ENCODE results near the gene ZNF385B.

ZNF385B gene

DNA sequence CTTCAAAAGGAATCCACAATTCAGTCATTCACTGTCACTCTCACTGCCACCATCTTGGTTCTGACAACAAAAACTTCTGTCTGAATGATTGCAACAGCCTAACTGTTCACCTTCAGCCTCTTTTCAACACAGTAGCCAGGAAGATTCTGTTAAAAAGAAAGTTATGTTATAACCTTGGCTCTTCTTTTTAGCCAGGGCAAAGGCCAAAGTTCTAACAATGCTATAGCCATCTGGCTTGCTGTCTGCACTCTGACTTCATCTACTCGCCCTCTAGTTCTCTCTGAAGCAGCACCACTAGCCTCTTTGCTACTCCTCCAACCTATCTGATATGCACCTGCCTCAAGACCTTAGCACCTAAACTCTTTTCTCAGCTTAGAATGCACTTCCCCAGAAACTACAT is 158.5 kb downstream of the ZNF385B start:
- no peak overlapping the region for H3K4me3 ChIP-seq (ENCODE audit: low read length)
- no peaks in the 10 kb centered on the region for H3K9me3 ChIP-seq (ENCODE audit: low read length)
- H3K36me3 ChIP-seq (ENCODE audit: insufficient read depth, low read length) = no peaks in the 10 kb centered on the region
- no peaks in the 10 kb centered on the region for H3K27me3 ChIP-seq (ENCODE audit: insufficient read depth, low read length)
- H3K4me1 ChIP-seq (ENCODE audit: insufficient read depth, low read length) = peaks cover 8% of the 10 kb centered on the region
- peak overlapping the region; percentile 28 for H2AFZ ChIP-seq (ENCODE audit: low read depth, low read length)

DNA sequence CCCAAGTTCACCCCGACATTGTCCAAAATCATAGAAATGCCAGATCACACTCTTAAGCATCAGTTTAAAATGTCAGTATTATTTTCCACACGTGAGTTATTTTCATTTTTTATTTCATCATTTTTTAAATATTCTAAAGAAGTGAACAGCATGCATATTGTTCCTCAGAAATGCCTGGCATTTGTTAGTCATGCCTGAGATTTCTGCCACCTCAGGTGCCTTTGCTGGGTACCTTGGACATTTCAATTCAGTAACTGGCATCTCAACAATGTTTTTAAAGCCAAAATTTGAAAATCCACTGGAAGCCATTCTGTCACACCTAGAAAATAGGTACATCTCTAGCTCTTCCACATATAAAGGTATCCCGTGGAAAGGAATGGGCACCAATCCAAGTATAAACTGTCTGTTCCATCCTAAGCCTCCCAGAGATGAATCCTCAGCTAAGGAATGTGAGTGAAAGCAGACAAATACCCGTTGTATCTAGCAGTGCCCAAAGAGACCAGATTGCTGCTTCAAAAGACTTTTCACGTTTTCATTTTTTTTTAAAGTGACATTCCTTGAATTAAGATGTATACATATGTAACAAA is 159.8 kb downstream of the ZNF385B start:
- no peak overlapping the region for H2AFZ ChIP-seq (ENCODE audit: low read depth, low read length)
- H3K36me3 ChIP-seq (ENCODE audit: insufficient read depth, low read length) = no peaks in the 10 kb centered on the region
- H3K9me3 ChIP-seq (ENCODE audit: low read length) = no peaks in the 10 kb centered on the region
- H3K4me3 ChIP-seq (ENCODE audit: low read length) = no peak overlapping the region
- H3K27me3 ChIP-seq (ENCODE audit: insufficient read depth, low read length) = no peaks in the 10 kb centered on the region
- peaks cover 8% of the 10 kb centered on the region for H3K4me1 ChIP-seq (ENCODE audit: insufficient read depth, low read length)

DNA sequence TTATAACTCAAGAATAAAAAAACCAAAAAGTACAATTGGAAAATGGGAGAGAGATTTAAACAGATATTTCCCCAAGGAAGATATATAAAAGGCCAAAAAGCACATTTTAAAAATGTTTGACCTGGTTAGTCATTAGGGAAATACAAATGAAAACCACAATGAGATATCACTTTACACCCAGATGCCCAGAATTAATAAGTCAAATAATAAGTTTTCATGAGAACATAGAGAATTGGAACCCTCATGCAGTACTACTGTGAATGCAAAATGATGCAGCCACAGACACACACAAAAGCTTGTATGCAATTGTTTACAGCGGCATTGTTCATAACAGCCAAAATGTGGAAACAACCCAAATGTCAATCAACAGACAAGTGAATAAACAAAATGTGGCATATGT is 165.9 kb downstream of the ZNF385B start:
- no peak overlapping the region for H3K4me3 ChIP-seq (ENCODE audit: low read length)
- H3K36me3 ChIP-seq (ENCODE audit: insufficient read depth, low read length) = no peaks in the 10 kb centered on the region
- H3K9me3 ChIP-seq (ENCODE audit: low read length) = no peaks in the 10 kb centered on the region
- no peaks in the 10 kb centered on the region for H3K4me1 ChIP-seq (ENCODE audit: insufficient read depth, low read length)
- H3K27me3 ChIP-seq (ENCODE audit: insufficient read depth, low read length) = no peaks in the 10 kb centered on the region
- no peak overlapping the region for H2AFZ ChIP-seq (ENCODE audit: low read depth, low read length)

DNA sequence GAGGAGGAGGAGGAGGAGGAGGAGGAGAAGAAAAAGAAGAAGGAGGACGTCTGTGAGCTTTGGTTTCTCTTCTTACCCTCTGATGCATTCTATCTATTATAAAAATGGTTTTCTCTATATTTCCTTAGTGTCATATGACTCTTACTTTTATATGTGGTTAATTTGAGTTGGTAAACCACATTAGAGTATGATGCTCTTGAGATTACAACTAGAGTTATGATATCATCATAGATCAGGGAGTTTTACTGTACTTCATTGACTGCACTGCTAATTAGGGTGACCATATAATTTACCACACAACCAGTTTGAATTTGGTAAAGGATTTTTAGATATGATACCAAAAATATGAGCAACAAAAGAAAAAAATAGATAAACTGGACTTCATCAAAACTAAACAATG is 166.4 kb downstream of the ZNF385B start:
- H3K4me1 ChIP-seq (ENCODE audit: insufficient read depth, low read length) = no peaks in the 10 kb centered on the region
- H3K36me3 ChIP-seq (ENCODE audit: insufficient read depth, low read length) = no peaks in the 10 kb centered on the region
- H2AFZ ChIP-seq (ENCODE audit: low read depth, low read length) = no peak overlapping the region
- no peaks in the 10 kb centered on the region for H3K27me3 ChIP-seq (ENCODE audit: insufficient read depth, low read length)
- H3K9me3 ChIP-seq (ENCODE audit: low read length) = no peaks in the 10 kb centered on the region
- H3K4me3 ChIP-seq (ENCODE audit: low read length) = no peak overlapping the region

DNA sequence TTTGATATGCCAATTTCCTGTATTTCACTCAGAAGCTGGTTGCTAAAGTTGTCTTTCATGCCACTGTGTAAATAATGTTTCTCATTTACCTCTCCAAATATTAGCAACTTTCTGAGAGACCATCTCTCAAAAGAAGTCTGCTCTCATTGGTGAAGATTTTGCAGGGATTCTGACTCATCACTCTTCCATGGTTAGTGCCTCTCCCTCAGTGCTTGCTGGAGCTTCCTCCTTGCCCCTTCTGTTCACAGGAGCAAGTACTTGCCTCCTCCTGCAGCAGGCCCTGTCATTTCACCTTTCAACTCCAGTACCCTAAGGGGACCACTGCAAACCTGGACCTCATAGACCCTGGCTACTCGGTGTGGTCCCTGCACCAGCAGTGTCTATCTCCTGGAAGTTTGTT is 168.8 kb downstream of the ZNF385B start:
- H2AFZ ChIP-seq (ENCODE audit: low read depth, low read length) = no peak overlapping the region
- H3K4me3 ChIP-seq (ENCODE audit: low read length) = no peak overlapping the region
- no peaks in the 10 kb centered on the region for H3K36me3 ChIP-seq (ENCODE audit: insufficient read depth, low read length)
- H3K4me1 ChIP-seq (ENCODE audit: insufficient read depth, low read length) = no peaks in the 10 kb centered on the region
- H3K9me3 ChIP-seq (ENCODE audit: low read length) = no peaks in the 10 kb centered on the region
- H3K27me3 ChIP-seq (ENCODE audit: insufficient read depth, low read length) = peaks cover 4% of the 10 kb centered on the region

DNA sequence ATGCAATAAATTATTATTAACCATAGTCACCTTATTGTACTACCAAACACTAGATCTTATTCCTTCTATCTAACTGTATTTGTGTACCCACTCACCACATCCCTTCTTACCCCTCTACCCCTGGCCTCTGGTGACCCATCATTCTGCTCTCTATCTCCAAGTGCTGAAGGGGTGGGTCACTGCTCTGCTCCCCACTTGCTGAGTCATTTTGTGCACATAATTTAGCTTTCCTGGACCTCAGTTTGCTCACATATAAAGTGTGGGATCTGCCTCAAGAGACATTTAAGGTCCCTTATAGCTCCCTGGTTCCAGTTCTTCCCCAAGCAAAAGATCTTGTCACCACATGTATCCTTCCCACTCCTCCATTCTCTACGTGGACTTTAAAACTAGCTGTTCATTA is 169.4 kb downstream of the ZNF385B start:
- no peak overlapping the region for H2AFZ ChIP-seq (ENCODE audit: low read depth, low read length)
- H3K27me3 ChIP-seq (ENCODE audit: insufficient read depth, low read length) = peaks cover 4% of the 10 kb centered on the region
- H3K4me1 ChIP-seq (ENCODE audit: insufficient read depth, low read length) = no peaks in the 10 kb centered on the region
- no peaks in the 10 kb centered on the region for H3K36me3 ChIP-seq (ENCODE audit: insufficient read depth, low read length)
- no peaks in the 10 kb centered on the region for H3K9me3 ChIP-seq (ENCODE audit: low read length)
- H3K4me3 ChIP-seq (ENCODE audit: low read length) = no peak overlapping the region

DNA sequence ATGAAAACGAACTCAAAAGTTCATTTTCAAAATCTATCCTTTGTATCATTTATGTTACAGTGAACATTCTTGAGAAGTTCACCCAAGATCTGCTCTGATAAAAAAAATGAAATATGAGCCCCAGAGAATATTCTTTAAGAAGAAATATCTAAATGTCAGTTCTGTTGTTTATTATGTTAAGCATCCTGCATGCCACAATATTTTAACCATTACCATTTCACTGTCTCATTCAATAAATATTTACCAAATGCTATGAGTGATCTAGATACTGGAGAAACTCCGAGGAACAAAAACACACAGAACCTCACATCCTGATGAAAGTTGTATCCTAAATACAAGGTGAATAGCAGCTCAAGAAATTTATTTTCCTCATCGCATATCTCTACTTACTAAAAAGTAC is 170.2 kb downstream of the ZNF385B start:
- H2AFZ ChIP-seq (ENCODE audit: low read depth, low read length) = no peak overlapping the region
- H3K27me3 ChIP-seq (ENCODE audit: insufficient read depth, low read length) = peaks cover 4% of the 10 kb centered on the region
- no peaks in the 10 kb centered on the region for H3K9me3 ChIP-seq (ENCODE audit: low read length)
- no peak overlapping the region for H3K4me3 ChIP-seq (ENCODE audit: low read length)
- H3K36me3 ChIP-seq (ENCODE audit: insufficient read depth, low read length) = no peaks in the 10 kb centered on the region
- H3K4me1 ChIP-seq (ENCODE audit: insufficient read depth, low read length) = no peaks in the 10 kb centered on the region

DNA sequence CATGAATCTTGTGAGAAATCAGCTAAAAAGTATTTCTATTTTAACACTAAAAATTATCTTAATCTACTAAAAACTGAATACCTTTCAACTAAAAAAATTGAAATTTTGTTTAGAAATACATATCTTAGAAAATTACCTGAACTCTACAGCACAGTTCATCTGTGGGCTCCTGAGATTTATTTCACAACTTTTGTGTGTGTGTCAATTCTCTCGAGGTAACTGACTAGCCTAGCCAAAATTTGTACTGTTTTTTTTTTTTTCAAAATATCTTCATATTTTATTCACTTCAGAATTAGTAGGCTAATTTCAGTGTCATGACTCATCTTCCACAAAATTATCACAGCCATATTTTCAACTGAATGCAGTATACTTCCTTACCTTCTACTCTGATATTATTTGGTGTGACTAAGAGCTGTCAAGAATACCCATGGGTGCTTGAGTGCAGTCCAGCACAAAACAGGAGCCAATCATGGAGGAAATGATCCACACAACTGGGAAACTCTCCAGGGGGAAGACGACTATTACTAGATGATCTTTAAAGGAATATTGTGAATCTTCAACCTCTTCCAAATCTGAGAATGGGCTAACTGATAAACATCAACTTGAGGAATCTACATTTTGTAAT is 174.6 kb downstream of the ZNF385B start:
- Histone ChIP-seq H3K36me3 (ENCODE audit: insufficient read depth, low read length) (no peaks in the 10 kb centered on the region), H3K27me3 (ENCODE audit: insufficient read depth, low read length) (peaks cover 4% of the 10 kb centered on the region), H3K9me3 (ENCODE audit: low read length) (no peaks in the 10 kb centered on the region), H2AFZ (ENCODE audit: low read depth, low read length) (no peak overlapping the region), H3K4me3 (ENCODE audit: low read length) (no peak overlapping the region), H3K4me1 (ENCODE audit: insufficient read depth, low read length) (no peaks in the 10 kb centered on the region)

DNA sequence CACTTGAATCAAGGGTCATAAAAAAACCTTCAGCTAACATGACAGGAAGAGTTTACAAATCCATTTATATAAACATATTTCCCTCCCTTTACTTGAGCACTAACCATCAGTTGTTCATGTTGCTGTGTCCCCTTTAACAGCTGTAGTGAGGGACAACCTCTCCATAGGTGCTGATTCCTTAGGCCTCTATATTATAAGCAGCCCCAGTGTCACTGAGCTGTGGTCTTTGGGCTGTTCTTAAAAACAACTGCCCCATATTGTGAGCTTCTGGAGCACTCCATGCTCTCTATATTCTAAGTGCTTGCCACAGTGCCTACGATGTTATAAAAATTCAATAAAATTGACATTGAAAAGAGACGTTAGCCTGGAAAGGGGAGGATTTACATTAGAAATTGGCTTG is 175.3 kb downstream of the ZNF385B start:
- H3K4me3 ChIP-seq (ENCODE audit: low read length) = no peak overlapping the region

DNA sequence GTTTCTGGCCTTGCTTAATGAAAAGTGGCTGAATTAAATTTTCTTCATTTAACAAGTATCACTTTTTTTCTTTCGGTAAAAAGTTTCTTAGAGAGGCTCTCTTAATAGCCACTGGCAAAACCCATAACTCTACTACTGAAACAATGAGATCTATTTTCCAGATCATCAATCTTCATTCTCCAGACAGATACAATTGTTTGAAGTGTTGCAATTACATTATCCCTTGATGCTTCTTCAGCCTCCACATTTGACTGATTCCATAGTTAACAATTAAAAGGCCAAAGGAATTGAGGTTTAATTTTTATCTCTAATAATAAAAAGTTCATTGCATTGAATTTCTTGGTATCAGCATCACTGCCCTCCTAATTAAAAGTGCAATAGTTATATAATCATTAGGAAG is 176.3 kb downstream of the ZNF385B start:
- Histone ChIP-seq H3K9me3 (ENCODE audit: low read length) (no peaks in the 10 kb centered on the region), H3K27me3 (ENCODE audit: insufficient read depth, low read length) (peaks cover 4% of the 10 kb centered on the region), H3K36me3 (ENCODE audit: insufficient read depth, low read length) (no peaks in the 10 kb centered on the region), H3K4me3 (ENCODE audit: low read length) (no peak overlapping the region), H2AFZ (ENCODE audit: low read depth, low read length) (no peak overlapping the region), H3K4me1 (ENCODE audit: insufficient read depth, low read length) (no peaks in the 10 kb centered on the region)

More for the DNA sequence above, 175.3 kb downstream of the ZNF385B start:
- no peaks in the 10 kb centered on the region for H3K36me3 ChIP-seq (ENCODE audit: insufficient read depth, low read length)
- no peaks in the 10 kb centered on the region for H3K4me1 ChIP-seq (ENCODE audit: insufficient read depth, low read length)
- peaks cover 4% of the 10 kb centered on the region for H3K27me3 ChIP-seq (ENCODE audit: insufficient read depth, low read length)
- no peaks in the 10 kb centered on the region for H3K9me3 ChIP-seq (ENCODE audit: low read length)
- no peak overlapping the region for H2AFZ ChIP-seq (ENCODE audit: low read depth, low read length)

DNA sequence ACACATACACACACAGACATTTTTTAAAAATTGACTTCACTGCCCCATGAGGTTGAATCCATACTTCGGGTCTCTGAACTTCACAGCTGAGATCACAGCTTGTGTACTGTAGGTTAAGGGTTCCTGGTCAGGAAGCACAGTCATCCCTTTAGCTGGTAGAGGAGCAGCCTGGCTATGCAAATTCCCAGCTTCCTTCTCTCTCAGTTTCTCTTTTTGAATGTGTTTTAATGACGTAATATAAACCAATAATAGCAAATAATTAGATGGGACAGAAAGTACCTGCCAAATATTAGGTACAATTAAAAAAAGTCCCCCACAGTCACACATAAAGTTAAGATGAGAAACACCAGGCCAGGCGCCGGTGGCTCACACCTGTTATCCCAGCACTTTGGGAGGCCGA is 178.7 kb downstream of the ZNF385B start:
- Histone ChIP-seq H2AFZ (ENCODE audit: low read depth, low read length) (no peak overlapping the region), H3K27me3 (ENCODE audit: insufficient read depth, low read length) (no peaks in the 10 kb centered on the region), H3K9me3 (ENCODE audit: low read length) (no peaks in the 10 kb centered on the region), H3K36me3 (ENCODE audit: insufficient read depth, low read length) (no peaks in the 10 kb centered on the region), H3K4me1 (ENCODE audit: insufficient read depth, low read length) (no peaks in the 10 kb centered on the region), H3K4me3 (ENCODE audit: low read length) (no peak overlapping the region)

DNA sequence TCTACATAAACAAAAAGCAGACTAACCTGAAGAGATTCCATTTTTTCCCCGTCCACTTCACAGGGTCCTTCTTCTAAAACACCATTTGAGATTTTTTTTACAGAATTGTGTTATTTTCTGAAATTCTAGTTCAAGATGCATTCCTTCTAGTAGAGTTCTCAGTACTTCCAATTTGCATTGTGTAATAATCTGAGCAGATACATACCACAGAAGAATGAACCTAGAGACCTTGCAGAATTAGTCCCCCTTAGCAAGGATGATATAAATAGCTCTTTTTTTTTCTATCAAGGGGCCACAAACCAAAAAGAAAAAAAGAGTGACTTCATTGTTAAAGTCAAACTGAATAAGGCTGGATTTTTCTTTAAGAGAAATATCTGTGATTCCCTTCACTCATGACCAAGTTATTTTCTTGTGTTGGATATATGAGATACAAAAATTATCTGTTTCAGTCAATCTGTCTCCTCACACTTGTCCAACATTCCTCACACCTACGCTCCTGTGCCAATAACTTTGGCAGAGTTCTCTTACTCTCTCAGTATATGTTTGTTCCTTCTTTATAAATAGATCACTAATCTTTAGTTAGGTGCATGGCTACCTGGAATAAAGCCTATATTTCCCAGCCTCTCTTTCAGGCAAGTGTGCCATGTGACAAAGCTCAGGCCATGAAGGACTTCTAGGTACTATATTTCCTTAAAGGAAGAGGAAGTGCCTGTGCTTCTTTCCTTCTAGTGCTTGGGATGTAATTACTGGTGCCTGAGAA is 183.5 kb downstream of the ZNF385B start:
- H2AFZ ChIP-seq (ENCODE audit: low read depth, low read length) = no peak overlapping the region
- H3K27me3 ChIP-seq (ENCODE audit: insufficient read depth, low read length) = no peaks in the 10 kb centered on the region
- no peaks in the 10 kb centered on the region for H3K9me3 ChIP-seq (ENCODE audit: low read length)
- H3K36me3 ChIP-seq (ENCODE audit: insufficient read depth, low read length) = no peaks in the 10 kb centered on the region
- H3K4me1 ChIP-seq (ENCODE audit: insufficient read depth, low read length) = no peaks in the 10 kb centered on the region
- no peak overlapping the region for H3K4me3 ChIP-seq (ENCODE audit: low read length)

DNA sequence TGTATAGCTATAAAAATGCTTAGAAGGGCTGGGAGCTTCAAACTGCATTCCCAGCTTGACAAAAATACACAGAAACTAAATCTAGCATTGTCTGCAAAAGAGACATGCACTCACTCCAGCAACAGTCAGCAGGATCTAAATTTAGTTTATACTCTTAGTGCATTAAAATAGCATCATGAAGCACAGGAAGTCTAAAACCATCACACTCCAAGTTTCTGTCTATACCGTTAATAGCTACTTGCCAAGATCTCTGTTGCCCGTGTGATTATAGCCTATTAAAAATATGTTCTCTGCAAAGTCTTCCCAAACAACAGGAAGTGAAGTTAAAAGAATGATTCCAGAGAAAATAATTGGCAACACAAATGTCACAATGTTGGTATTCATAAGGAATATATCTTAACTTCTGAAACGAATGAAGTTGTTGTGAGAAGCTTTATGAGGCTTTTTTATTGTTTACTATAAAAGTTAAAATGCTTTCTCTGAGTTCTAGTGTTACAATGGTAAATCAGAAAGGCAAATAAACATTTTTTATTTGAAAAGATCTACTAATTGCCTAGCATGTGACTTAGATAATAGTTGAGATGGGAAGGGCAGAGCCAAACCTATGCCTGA is 184.2 kb downstream of the ZNF385B start:
- Histone ChIP-seq H3K27me3 (ENCODE audit: insufficient read depth, low read length) (no peaks in the 10 kb centered on the region), H2AFZ (ENCODE audit: low read depth, low read length) (no peak overlapping the region), H3K9me3 (ENCODE audit: low read length) (no peaks in the 10 kb centered on the region), H3K4me3 (ENCODE audit: low read length) (no peak overlapping the region), H3K36me3 (ENCODE audit: insufficient read depth, low read length) (no peaks in the 10 kb centered on the region), H3K4me1 (ENCODE audit: insufficient read depth, low read length) (no peaks in the 10 kb centered on the region)

All from neuron (in vitro differentiated cells).